GM12875 (cell line): ENCODE data around the gene PBX1.

Experiments
- H3K4me3 ChIP-seq: one replicate; pipeline ENCODE4 v1.5.1; 2011; ENCODE audit warnings: low read depth, low read length, control low read depth
- CTCF ChIP-seq: IDR thresholded peaks from 2 replicates; pipeline ENCODE4 v1.5.1; 2011; ENCODE audit warnings: low read depth, mild to moderate bottlenecking, control low read depth, inconsistent platforms, low read length, moderate library complexity, borderline replicate concordance; ENCODE audit not compliant: insufficient read depth

The PBX1 gene

GRCh38 chr1:164703960-164704411, 145.0 kb downstream of the PBX1 start:
- no peak for TF ChIP-seq CTCF
- H3K4me3 ChIP-seq: no peak overlapping the region

GRCh38 chr1:164704954-164705353, 146.0 kb downstream of the PBX1 start:
- H3K4me3 ChIP-seq: no peak overlapping the region
- no peak for TF ChIP-seq CTCF

GRCh38 chr1:164706606-164706987, 147.6 kb downstream of the PBX1 start:
- TF ChIP-seq CTCF: no peak
- no peak overlapping the region for H3K4me3 ChIP-seq

GRCh38 chr1:164707868-164708331, 148.9 kb downstream of the PBX1 start:
- TF ChIP-seq CTCF: no peak
- H3K4me3 ChIP-seq: no peak overlapping the region

GRCh38 chr1:164708596-164708995, 149.6 kb downstream of the PBX1 start:
- TF ChIP-seq CTCF: no peak
- no peak overlapping the region for H3K4me3 ChIP-seq

GRCh38 chr1:164709126-164709525, 150.1 kb downstream of the PBX1 start:
- TF ChIP-seq CTCF: no peak

GRCh38 chr1:164709541-164710278, 150.7 kb downstream of the PBX1 start:
- H3K4me3 ChIP-seq: no peak overlapping the region
- TF ChIP-seq CTCF: no peak

More at GRCh38 chr1:164709126-164709525, 150.1 kb downstream of the PBX1 start:
- no peak overlapping the region for H3K4me3 ChIP-seq
